Measurements from ENCODE around the gene ZDHHC19.

GRCh38 chr3:196156160-196156559, 55.0 kb downstream of the ZDHHC19 start:
- TF ChIP-seq, protein P1, sequence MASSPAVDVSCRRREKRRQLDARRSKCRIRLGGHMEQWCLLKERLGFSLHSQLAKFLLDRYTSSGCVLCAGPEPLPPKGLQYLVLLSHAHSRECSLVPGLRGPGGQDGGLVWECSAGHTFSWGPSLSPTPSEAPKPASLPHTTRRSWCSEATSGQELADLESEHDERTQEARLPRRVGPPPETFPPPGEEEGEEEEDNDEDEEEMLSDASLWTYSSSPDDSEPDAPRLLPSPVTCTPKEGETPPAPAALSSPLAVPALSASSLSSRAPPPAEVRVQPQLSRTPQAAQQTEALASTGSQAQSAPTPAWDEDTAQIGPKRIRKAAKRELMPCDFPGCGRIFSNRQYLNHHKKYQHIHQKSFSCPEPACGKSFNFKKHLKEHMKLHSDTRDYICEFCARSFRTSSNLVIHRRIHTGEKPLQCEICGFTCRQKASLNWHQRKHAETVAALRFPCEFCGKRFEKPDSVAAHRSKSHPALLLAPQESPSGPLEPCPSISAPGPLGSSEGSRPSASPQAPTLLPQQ (tag by site-specific recombination; IDR thresholded peaks at IDR 0.05), result no peak
- TF ChIP-seq CTCF (tag by site-specific recombination; IDR thresholded peaks at IDR 0.05) (no peak), SALL2 (tag by site-specific recombination; IDR thresholded peaks at IDR 0.05; ENCODE audit: borderline replicate concordance) (no peak)
- TF ChIP-seq, protein P2, sequence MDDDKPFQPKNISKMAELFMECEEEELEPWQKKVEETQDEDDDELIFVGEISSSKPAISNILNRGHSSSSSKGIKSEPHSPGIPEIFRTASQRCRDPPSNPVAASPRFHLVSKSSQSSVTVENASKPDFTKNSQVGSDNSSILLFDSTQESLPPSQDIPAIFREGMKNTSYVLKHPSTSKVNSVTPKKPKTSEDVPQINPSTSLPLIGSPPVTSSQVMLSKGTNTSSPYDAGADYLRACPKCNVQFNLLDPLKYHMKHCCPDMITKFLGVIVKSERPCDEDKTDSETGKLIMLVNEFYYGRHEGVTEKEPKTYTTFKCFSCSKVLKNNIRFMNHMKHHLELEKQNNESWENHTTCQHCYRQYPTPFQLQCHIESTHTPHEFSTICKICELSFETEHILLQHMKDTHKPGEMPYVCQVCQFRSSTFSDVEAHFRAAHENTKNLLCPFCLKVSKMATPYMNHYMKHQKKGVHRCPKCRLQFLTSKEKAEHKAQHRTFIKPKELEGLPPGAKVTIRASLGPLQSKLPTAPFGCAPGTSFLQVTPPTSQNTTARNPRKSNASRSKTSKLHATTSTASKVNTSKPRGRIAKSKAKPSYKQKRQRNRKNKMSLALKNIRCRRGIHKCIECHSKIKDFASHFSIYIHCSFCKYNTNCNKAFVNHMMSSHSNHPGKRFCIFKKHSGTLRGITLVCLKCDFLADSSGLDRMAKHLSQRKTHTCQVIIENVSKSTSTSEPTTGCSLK (tag by site-specific recombination; IDR thresholded peaks at IDR 0.05), result no peak

All from HEK293 (cell line).